Thyroid gland (tissue), 4 donors: ENCODE measurements around the gene ZNF629.

Experiments
- POLR2A ChIP-seq, 2 donors: fragments of 450-650 bp; IDR thresholded peaks; one replicate each; pipeline ENCODE4 v1.6.1; 2017; ENCODE audit warnings: antibody characterized with exemption in 2 of 2, mild to moderate bottlenecking in 2 of 2, moderate library complexity in 1 of 2
- TF ChIP-seq, protein P1 (sequence below), 6 experiments: fragments of 200-600 bp in 3 of 6; fragments of 450-650 bp in 3 of 6; sonication (generic) in 3 of 6; IDR thresholded peaks; one replicate each; pipeline ENCODE4 v1.5.1; 2016 to 2019; ENCODE audit warnings: antibody characterized with exemption in 6 of 6, mild to moderate bottlenecking in 2 of 6, inconsistent platforms in 1 of 6, moderate library complexity in 1 of 6

DNA sequence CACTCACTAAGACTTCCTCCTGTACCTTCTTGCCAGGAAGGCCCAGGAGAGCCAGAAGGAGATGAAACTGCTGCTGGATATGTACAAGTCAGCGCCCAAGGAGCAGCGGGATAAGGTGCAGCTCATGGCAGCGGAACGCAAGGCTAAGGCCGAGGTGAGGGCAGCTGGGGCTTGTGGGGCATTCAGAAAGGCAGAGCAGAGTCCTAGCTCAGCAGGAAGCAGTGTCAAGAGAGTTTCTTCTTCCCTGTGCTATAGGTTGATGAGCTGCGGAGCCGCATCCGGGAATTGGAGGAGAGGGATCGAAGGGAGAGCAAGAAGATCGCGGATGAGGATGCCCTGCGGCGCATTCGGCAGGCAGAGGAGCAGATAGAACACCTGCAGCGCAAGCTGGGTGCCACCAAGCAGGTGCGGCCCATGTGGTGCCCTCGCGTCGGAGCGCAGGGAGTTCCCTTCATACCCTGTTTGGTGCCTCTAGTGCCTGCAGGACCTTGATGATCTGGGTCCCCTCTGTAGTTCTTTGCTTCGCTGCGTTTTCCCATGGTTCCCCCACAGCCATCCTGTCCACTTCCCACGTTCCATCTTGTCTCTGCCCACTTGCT, 18.3 kb downstream of the ZNF629 start:
- no peak for TF ChIP-seq POLR2A (IDR thresholded peaks at IDR 0.05)
- TF ChIP-seq, protein P1, sequence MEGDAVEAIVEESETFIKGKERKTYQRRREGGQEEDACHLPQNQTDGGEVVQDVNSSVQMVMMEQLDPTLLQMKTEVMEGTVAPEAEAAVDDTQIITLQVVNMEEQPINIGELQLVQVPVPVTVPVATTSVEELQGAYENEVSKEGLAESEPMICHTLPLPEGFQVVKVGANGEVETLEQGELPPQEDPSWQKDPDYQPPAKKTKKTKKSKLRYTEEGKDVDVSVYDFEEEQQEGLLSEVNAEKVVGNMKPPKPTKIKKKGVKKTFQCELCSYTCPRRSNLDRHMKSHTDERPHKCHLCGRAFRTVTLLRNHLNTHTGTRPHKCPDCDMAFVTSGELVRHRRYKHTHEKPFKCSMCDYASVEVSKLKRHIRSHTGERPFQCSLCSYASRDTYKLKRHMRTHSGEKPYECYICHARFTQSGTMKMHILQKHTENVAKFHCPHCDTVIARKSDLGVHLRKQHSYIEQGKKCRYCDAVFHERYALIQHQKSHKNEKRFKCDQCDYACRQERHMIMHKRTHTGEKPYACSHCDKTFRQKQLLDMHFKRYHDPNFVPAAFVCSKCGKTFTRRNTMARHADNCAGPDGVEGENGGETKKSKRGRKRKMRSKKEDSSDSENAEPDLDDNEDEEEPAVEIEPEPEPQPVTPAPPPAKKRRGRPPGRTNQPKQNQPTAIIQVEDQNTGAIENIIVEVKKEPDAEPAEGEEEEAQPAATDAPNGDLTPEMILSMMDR (IDR thresholded peaks at IDR 0.05) = no peak
